HFF-Myc (cell line): ENCODE measurements around the gene LANCL2.

Source experiments
- DNase-seq: peaks from one replicate; pipeline ENCODE4 v3.0.0-alpha.2; 2011; ENCODE audit warnings: low read depth; ENCODE audit errors: extremely low read depth
- H3K4me3 ChIP-seq: replicated peaks from 2 replicates; pipeline ENCODE4 v1.5.1; 2011; ENCODE audit warnings: low read depth, mild to moderate bottlenecking, control low read depth, low read length
- TF ChIP-seq, protein P1 (sequence below): IDR thresholded peaks from 2 replicates; pipeline ENCODE4 v1.5.1; 2012; ENCODE audit warnings: mild to moderate bottlenecking, low read depth, low read length, control low read depth; ENCODE audit errors: missing control alignments

Gene LANCL2

DNA sequence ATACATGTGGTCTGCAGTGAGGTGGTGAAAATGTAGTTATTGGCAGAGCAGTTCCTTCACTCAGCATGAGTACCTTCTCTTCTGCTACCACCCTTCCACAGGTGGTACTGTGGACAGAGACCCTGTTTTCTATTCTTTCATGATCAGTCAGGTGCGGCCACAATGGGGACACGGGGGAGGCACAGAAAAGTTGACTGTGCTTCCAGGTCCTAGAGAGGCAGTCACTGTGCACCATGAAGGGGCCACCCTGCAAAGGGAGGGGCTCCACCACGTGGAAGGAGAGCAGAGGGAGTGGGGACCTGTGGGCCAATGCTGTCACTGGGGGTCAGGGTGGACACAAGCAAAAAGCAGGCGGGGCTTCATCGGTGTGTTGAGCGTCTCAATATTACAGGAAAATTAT, 3.6 kb upstream of the LANCL2 start:
- H3K4me3 ChIP-seq, result no peak overlapping the region
- no peak for DNase-seq

GRCh38 chr7:55362927-55363326, 2.2 kb upstream of the LANCL2 start:
- TF ChIP-seq, protein P1, sequence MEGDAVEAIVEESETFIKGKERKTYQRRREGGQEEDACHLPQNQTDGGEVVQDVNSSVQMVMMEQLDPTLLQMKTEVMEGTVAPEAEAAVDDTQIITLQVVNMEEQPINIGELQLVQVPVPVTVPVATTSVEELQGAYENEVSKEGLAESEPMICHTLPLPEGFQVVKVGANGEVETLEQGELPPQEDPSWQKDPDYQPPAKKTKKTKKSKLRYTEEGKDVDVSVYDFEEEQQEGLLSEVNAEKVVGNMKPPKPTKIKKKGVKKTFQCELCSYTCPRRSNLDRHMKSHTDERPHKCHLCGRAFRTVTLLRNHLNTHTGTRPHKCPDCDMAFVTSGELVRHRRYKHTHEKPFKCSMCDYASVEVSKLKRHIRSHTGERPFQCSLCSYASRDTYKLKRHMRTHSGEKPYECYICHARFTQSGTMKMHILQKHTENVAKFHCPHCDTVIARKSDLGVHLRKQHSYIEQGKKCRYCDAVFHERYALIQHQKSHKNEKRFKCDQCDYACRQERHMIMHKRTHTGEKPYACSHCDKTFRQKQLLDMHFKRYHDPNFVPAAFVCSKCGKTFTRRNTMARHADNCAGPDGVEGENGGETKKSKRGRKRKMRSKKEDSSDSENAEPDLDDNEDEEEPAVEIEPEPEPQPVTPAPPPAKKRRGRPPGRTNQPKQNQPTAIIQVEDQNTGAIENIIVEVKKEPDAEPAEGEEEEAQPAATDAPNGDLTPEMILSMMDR, result no peak
- H3K4me3 ChIP-seq, result no peak overlapping the region
- DNase-seq, result no peak

More for the DNA sequence above, 3.6 kb upstream of the LANCL2 start:
- TF ChIP-seq, protein P1, result no peak

DNA sequence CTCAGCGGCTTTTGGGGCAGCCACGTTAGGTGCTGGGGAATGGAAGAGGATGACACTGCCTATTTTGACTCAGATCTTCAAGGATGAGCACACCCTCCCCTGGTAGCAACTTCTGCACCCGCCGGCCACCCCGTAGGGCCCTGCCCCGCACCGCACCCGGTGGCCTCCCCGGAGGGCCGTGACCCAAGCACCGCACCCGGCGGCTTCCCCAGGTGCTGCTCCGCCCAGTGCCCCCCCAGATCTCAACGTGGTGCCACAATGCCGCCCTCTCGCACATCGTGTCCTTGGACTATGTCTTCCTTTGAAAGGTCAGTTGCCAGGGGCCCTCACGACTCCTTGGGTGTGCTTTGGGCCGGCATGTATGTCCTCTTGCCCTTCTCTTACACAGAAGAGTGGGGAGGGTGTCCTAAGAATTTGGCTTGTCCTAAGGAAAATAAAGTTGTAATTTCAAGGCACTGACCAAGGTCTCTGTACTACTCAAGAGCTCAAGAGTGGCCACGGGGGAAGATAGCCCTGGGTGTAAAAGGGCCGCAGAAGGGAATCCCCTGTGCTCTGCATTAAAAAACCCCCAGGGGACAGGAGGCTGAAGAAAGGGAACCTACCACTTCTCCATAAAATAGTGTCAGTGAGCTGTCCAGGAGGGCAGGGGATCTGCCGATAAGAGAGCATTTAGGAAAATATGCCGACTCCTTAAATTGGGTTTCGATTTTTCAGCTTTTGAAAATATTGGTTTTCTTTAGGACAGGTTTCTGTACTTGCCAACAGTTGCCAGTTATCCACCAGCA, 1.6 kb upstream of the LANCL2 start:
- no peak for DNase-seq
- TF ChIP-seq, protein P1, result no peak
- no peak overlapping the region for H3K4me3 ChIP-seq

DNA sequence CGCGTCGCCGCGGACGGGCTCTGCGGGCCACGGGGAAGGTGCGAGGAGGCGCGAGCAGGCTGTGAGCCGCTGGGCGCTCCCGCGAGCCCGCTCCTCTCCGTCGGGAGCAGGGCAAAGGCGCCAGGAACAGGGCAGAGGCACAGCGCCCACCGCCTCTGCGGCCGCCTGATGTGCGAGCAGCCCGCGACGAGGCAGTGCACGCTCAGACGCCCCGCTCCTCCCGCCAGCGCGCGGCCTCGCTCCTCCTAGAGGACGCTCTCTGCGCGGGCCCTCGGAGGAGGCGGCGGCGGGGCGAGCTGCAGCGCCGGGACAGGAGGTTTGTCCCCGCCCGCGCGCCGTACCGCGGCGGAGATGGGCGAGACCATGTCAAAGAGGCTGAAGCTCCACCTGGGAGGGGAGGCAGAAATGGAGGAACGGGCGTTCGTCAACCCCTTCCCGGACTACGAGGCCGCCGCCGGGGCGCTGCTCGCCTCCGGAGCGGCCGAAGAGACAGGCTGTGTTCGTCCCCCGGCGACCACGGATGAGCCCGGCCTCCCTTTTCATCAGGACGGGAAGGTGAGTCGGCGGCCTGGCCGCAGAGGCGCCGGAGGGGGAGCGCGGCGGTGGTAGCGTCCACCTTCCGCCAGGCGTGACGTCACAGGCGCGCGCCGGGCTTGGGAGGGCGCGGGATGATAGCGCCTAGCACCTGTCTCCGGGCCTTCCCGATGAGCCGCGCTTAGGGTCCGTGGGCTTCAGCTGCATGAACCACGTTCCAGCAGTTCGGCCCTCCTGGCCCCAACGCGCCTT, 731 bp downstream of the LANCL2 start:
- peak; percentile 69 for DNase-seq
- peak overlapping the region; percentile 99 for H3K4me3 ChIP-seq
- TF ChIP-seq, protein P1, result peak; percentile 15

- peak overlapping the region; percentile 99 for H3K4me3 ChIP-seq
- TF ChIP-seq, protein P1, result no peak
- no peak for DNase-seq
These were observed 1.4 kb downstream of the LANCL2 start for GRCh38 chr7:55366461-55367070.

GRCh38 chr7:55367283-55367840, 2.2 kb downstream of the LANCL2 start:
- DNase-seq, result no peak
- H3K4me3 ChIP-seq, result peak overlapping the region; percentile 99
- TF ChIP-seq, protein P1, result no peak
